Brain microvascular endothelial cell (primary cell): Measurements from ENCODE around the gene SYT10.

Source experiments
- DNase-seq: peaks from one replicate; pipeline ENCODE4 v3.0.0-alpha.2; 2020
- H3K27ac ChIP-seq: fragments of 250-450 bp; sonication (Bioruptor Pico); 2 replicates; pipeline ENCODE4 v1.5.1; 2020; ENCODE audit warnings: mild to moderate bottlenecking, moderate library complexity
- H3K27me3 ChIP-seq: fragments of 250-450 bp; sonication (Bioruptor Pico); replicated peaks from 2 replicates; pipeline ENCODE4 v1.5.1; 2020; ENCODE audit warnings: mild to moderate bottlenecking
- H3K36me3 ChIP-seq: fragments of 250-450 bp; sonication (Bioruptor Pico); replicated peaks from 2 replicates; pipeline ENCODE4 v1.5.1; 2020; ENCODE audit warnings: mild to moderate bottlenecking
- H3K4me3 ChIP-seq: 2 replicates; pipeline ENCODE4 v1.5.1; 2011; ENCODE audit warnings: low read depth, mild to moderate bottlenecking, control low read depth, low read length, moderate library complexity
- CTCF ChIP-seq: IDR thresholded peaks from 2 replicates; pipeline ENCODE4 v1.5.1; 2011; ENCODE audit warnings: low read depth, mild to moderate bottlenecking, moderate library complexity, low read length, control low read depth, inconsistent platforms; ENCODE audit errors: missing control alignments
- in situ Hi-C: cut with HindIII; loops from 2 replicates; pipeline ENCODE4 v1.10.0; 2017; ENCODE audit warnings: low sequenced_read_pairs, low pct_ligation_motif_present

The SYT10 gene

GRCh38 chr12:33472299-33472698 is 32.7 kb upstream of the SYT10 start:
- Histone ChIP-seq H3K27ac (no peak overlapping the region), H3K27me3 (no peaks in the 10 kb centered on the region), H3K4me3 (no peak overlapping the region), H3K36me3 (no peaks in the 10 kb centered on the region)
- DNase-seq = no peak
- in situ Hi-C loops = no loop called here
- TF ChIP-seq CTCF = no peak

- Histone ChIP-seq H3K27me3 (no peaks in the 10 kb centered on the region), H3K4me3 (no peak overlapping the region), H3K27ac (no peak overlapping the region), H3K36me3 (no peaks in the 10 kb centered on the region)
- in situ Hi-C loops = no loop called here
- TF ChIP-seq CTCF = no peak
- no peak for DNase-seq
These were observed 15.5 kb upstream of the SYT10 start for GRCh38 chr12:33455096-33455495.

GRCh38 chr12:33450480-33450879 is 10.9 kb upstream of the SYT10 start:
- TF ChIP-seq CTCF = no peak
- no peaks in the 10 kb centered on the region for H3K36me3 ChIP-seq
- DNase-seq = no peak
- no peak overlapping the region for H3K27ac ChIP-seq
- H3K4me3 ChIP-seq = no peak overlapping the region
- in situ Hi-C loops = no loop called here
- H3K27me3 ChIP-seq = no peaks in the 10 kb centered on the region

GRCh38 chr12:33440477-33440876 is 858 bp upstream of the SYT10 start:
- in situ Hi-C loops = no loop called here
- H3K27ac ChIP-seq = no peak overlapping the region
- H3K4me3 ChIP-seq = no peak overlapping the region
- H3K36me3 ChIP-seq = no peaks in the 10 kb centered on the region
- TF ChIP-seq CTCF = no peak
- peaks cover 15% of the 10 kb centered on the region for H3K27me3 ChIP-seq
- no peak for DNase-seq

- no peak for DNase-seq
- in situ Hi-C loops = no loop called here
- TF ChIP-seq CTCF = no peak
- H3K36me3 ChIP-seq = no peaks in the 10 kb centered on the region
- no peak overlapping the region for H3K27ac ChIP-seq
- peak overlapping the region; percentile 60 for H3K4me3 ChIP-seq
- peaks cover 15% of the 10 kb centered on the region for H3K27me3 ChIP-seq
These were observed 600 bp downstream of the SYT10 start for GRCh38 chr12:33438851-33439586.
